Erythroblast (primary cell): ENCODE measurements around the gene NGRN.

Source experiments
- DNase-seq, 2 experiments: peaks; one replicate each; lab custom pipeline; 2025; lab: John Stamatoyannopoulos, UW
- GATA1 ChIP-seq: IDR thresholded peaks from 2 replicates; pipeline ENCODE4 v1.6.1; 2011; ENCODE audit warnings: low read depth, mild to moderate bottlenecking, control low read depth, low read length, moderate library complexity
- POLR2A ChIP-seq: IDR thresholded peaks from 2 replicates; pipeline ENCODE4 v1.6.1; 2011; ENCODE audit warnings: mild to moderate bottlenecking, low read length

Gene NGRN

DNA sequence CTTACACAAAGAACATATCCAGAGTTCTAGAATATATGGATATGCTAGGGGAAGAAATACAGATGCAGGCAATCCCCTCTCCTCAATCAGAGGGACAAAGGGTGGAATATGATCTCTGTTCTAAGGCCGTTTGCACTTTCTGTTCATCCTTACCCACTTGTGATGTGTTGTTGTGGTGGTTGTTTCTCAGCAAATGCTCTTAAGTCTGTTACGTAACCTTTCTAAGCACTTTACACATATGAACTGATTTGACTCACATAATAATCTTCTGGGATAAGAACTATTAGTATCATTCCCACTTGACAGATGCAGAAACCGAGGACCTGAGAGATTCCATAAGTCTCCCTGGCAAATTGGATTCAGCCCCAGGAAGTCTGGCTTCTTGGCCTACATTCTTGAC is 40.5 kb downstream of the NGRN start:
- TF ChIP-seq POLR2A (no peak), GATA1 (no peak)

GRCh38 chr15:90306560-90306959 is 41.1 kb downstream of the NGRN start:
- DNase-seq = no peak
- TF ChIP-seq GATA1 (no peak), POLR2A (no peak)

More for the DNA sequence above, 40.5 kb downstream of the NGRN start:
- no peak for DNase-seq

GRCh38 chr15:90307661-90308060 is 42.2 kb downstream of the NGRN start:
- DNase-seq = no peak
- no peak for TF ChIP-seq POLR2A
- TF ChIP-seq GATA1 = no peak

- DNase-seq = no peak
- TF ChIP-seq GATA1 (no peak), POLR2A (no peak)
These were observed 43.5 kb downstream of the NGRN start for GRCh38 chr15:90309020-90309419.

DNA sequence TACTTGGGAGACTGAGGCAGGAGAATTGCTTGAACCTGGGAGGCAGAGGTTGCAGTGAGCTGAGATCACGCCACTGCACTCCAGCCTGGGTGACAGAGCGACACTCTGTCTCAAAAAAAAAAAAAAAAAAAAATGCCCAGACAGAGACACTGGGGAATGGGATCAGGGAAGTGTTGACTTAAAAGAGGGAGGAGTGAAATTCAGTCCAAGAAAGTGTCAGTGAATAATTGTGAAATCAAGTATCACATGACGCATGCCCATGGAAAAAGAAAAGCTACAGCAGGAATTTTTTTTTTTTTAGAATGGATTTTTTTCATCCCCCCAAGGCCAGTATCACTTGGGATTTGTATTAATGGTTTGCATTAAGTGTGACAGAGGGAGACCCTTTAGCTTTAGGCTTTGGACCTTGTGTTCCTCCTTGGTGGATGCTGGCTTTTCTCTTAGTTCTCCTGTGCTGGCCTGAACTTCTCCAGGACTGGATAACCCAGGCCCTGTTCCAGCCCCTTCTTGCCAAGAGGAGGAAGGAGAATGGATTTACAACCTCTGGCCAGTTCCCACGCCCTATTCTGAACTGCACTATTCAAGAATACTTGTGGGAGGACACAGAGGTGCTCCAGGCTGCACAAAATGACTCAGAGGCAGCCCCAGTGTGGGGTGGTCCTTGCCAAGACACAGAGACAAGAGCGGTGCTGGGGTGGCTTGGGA is 50.0 kb downstream of the NGRN start:
- no peak for DNase-seq
- TF ChIP-seq POLR2A = no peak
- TF ChIP-seq GATA1 = no peak

DNA sequence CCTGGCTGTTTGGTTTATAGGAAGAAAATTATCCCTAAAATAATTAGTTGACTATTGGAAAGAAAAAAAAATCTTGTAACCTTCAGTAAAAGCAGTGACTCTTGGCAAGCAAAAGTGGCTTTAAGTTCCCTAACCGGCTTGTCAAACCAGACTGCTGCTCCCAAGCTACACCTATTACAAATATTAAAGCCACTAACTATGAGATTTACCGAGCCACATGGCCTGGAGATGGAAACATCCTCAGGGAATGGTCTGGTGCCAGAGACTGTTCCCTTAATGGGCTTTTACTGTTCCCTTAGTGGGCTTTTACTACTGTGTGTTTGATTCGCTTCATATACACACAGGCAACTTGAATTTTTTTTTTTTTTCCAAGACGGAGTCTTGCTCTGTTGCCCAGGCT is 50.7 kb downstream of the NGRN start:
- DNase-seq = no peak
- TF ChIP-seq GATA1 (no peak), POLR2A (no peak)

DNA sequence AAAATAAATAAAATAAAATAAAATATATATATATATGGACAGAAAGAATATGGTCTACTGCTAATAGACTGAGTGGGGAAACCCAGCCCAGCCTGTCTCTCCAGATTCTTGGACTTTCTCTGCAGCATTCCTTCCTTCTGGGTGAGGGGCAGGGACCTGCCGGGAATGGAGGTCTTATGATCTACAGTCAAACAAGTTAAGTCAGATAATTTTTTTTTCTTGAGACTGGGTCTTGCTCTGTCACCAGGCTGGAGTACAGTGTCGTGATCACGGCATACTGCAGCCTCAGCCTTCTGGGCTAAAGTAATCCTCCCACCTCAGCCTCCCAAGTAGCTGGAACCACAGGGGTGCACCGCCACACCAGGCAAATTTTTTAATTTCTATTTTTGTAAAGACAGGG is 53.1 kb downstream of the NGRN start:
- no peak for DNase-seq
- TF ChIP-seq GATA1 = no peak
- TF ChIP-seq POLR2A = no peak

DNA sequence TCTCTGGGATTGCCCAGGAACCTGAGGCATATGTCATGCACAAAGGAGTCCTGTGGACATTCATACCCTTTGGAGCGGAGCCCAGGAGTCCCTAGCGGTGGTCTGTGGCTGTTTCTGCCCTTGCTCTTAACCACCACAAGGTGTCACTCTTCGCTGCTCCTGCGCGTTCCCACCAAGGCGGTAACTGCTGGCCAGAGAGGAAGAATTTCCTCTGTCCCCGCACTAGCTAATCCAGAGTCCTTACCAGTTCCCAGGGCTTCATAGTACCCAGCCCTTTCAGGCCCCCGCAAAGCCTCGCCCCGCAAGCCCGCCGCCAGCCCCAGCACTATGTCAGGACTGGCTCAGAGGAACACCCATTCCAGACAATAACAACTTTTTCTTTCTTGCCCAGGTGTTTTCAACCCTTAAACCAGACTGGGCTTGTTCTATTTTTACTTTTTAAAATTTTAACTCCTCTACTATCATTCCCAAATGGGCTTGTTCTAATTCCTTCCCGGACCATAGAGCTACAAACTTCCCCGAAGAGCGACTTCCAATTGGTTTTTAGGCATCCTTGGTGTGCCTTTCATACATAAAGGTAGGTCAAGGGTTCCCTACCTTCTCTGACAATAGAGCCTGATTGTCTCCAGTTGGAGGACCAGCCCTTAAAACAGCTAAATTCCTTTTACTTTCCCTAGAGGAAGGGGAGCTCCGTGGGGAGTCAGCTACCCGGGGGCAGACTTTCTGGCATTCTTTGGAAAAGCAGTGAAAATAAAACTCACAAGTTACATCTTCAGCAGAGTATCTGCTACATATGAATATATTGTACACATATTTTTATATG is 54.8 kb downstream of the NGRN start:
- TF ChIP-seq POLR2A = no peak
- TF ChIP-seq GATA1 = no peak
- DNase-seq = peak; percentile 84 to 89

DNA sequence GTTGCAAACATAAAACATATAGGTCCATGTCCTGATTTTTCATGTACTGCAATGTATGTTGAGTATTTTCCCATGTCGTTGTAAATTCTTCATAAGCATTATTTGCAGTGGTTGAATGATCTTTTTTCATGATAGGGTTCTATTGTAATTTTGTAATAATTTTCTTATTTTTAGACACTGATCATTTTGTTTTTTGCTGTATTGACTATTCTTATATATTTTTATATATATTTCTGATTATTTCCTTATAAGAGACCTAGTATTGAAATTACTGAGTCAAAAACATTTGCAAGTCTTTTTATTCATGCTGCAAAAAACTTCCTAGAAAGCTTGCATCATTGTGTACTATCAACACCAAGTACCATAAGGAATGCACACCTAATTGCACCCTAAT is 55.4 kb downstream of the NGRN start:
- TF ChIP-seq GATA1 (no peak), POLR2A (no peak)
- no peak for DNase-seq
